ENCODE measurements around the gene ERC1. TPM values are rescaled to one million over a fixed set of nuclear protein-coding genes. Genes with fewer than 3 reads are reported as not detected.
A peak's percentile ranks its signal among the peaks of the same experiment; 100 is the strongest.

The ERC1 gene
- total and polyA plus RNA-seq, 2 of the 4 experiments (the other 2 are of a cell fraction), result 11.6 to 25.6 TPM

- H3K4me1 ChIP-seq (ENCODE audit: control insufficient read depth, insufficient read depth, low read length), result no peaks in the 10 kb centered on the region
- peaks cover 18 to 19% of the 10 kb centered on the region in 2 experiments; a peak in 3 of 4 replicates for H3K79me1 ChIP-seq (ENCODE audit: low read depth in 1 of 2, low read length in 2 of 2)
- no peak overlapping the region for H2BK120ac ChIP-seq (ENCODE audit: low read depth, low read length)
- no peaks in the 10 kb centered on the region for H3K9me3 ChIP-seq (ENCODE audit: control insufficient read depth, insufficient read depth, low read length)
- H3K4me3 ChIP-seq (ENCODE audit: insufficient read depth, low read depth, low read length), result no peak overlapping the region
- H2BK20ac ChIP-seq (ENCODE audit: low read depth, low read length), result no peak overlapping the region
- no peak overlapping the region for H3K56ac ChIP-seq (ENCODE audit: extremely low read depth, insufficient read depth, low read length)
- H3K4me2 ChIP-seq (ENCODE audit: low read depth, low read length), result no peak overlapping the region
- ATAC-seq (ENCODE audit: low read depth) (peak; percentile 29; the same call in 1 of the 2 replicates), DNase-seq (peak; percentile 69)
- TF ChIP-seq RCOR1 (IDR thresholded peaks at IDR 0.05; ENCODE audit: insufficient replicate concordance, low read length) (no peak), FOS (IDR thresholded peaks at IDR 0.05; ENCODE audit: low read depth, low read length) (no peak), BHLHE40 (IDR thresholded peaks at IDR 0.05; ENCODE audit: low read depth, low read length) (no peak), RFX5 (IDR thresholded peaks at IDR 0.05; ENCODE audit: low read depth, low read length) (no peak), CHD1 (IDR thresholded peaks at IDR 0.05; ENCODE audit: low read depth, low read length) (no peak)
- TF ChIP-seq, protein P1, sequence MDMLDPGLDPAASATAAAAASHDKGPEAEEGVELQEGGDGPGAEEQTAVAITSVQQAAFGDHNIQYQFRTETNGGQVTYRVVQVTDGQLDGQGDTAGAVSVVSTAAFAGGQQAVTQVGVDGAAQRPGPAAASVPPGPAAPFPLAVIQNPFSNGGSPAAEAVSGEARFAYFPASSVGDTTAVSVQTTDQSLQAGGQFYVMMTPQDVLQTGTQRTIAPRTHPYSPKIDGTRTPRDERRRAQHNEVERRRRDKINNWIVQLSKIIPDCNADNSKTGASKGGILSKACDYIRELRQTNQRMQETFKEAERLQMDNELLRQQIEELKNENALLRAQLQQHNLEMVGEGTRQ (IDR thresholded peaks at IDR 0.05; ENCODE audit: low read depth, low read length), result no peak
- no TSS peak for BruUV-seq (replicated peaks)
- no peak overlapping the region for H4K5ac ChIP-seq (ENCODE audit: low read depth, low read length)
- H3K27me3 ChIP-seq (ENCODE audit: control insufficient read depth, insufficient read depth, low read length), result no peaks in the 10 kb centered on the region
- no peak overlapping the region for H4K8ac ChIP-seq (ENCODE audit: low read depth in 2 of 2, low read length in 2 of 2)
- ChIA-PET POLR2A (ENCODE audit: unreplicated experiment) (no interaction called here), CTCF (interaction anchor here (0.6 kb wide), 1 partner anchor 12 kb away, joined by 4 read pairs; no protein-coding TSS in a partner anchor)
- H4K20me1 ChIP-seq (ENCODE audit: insufficient read depth, low read length), result no peaks in the 10 kb centered on the region
- H3K14ac ChIP-seq (replicated peaks; ENCODE audit: low read depth, low read length), result no peak overlapping the region
- no peak overlapping the region for H2AFZ ChIP-seq (replicated peaks; ENCODE audit: low read length, poor library complexity)
- no peaks in the 10 kb centered on the region for H3K9me1 ChIP-seq (ENCODE audit: insufficient read depth, low read length)
- intact Hi-C loops (cut with micrococcal nuclease), result no loop called here
- no peak overlapping the region for H3K27ac ChIP-seq (ENCODE audit: insufficient read depth, low read length)
- no peak overlapping the region for H3K23ac ChIP-seq (ENCODE audit: low read depth, low read length)
- in situ Hi-C loops (cut with MboI; ENCODE audit: low sequenced_read_pairs), result no loop called here
- no peak overlapping the region for H3K18ac ChIP-seq (ENCODE audit: low read depth, low read length)
- no peak overlapping the region for H4K91ac ChIP-seq (ENCODE audit: insufficient read depth, low read depth, low read length)
- H2BK15ac ChIP-seq (ENCODE audit: low read depth, low read length), result no peak overlapping the region
- no peak overlapping the region for H3K9ac ChIP-seq (ENCODE audit: low read depth, low read length)
- no peaks in the 10 kb centered on the region for H3K36me3 ChIP-seq (ENCODE audit: control insufficient read depth, insufficient read depth, low read length)
- no peak overlapping the region for H2AK5ac ChIP-seq (ENCODE audit: low read depth, low read length)
- H3K4ac ChIP-seq (ENCODE audit: low read depth, low read length), result no peak overlapping the region
- WGBS, 2 experiments (ENCODE audit: extremely low coverage in 2 of 2, insufficient read length in 1 of 2), result no CpG with 5 or more reads among the region's 3 CpGs
- no peak overlapping the region for H2BK5ac ChIP-seq (ENCODE audit: low read depth, low read length, poor library complexity, severe bottlenecking)
- dilution Hi-C loops (cut with HindIII; ENCODE audit: low sequenced_read_pairs, unreplicated experiment), result no loop called here
- no peak overlapping the region for H2AK9ac ChIP-seq (replicated peaks; ENCODE audit: low read depth, low read length, poor library complexity)
Measured at GRCh38 chr12:1083889-1084262, 92.9 kb downstream of the ERC1 start.
